K562 (cell line): ENCODE results near the gene IRF2BP1. TPM values are rescaled to one million over a fixed set of nuclear protein-coding genes. Genes with fewer than 3 reads are reported as not detected.

Experiments
- BRF1 ChIP-seq: IDR thresholded peaks from 3 replicates; pipeline ENCODE4 v1.6.1; 2011; ENCODE audit warnings: borderline replicate concordance, mild to moderate bottlenecking; ENCODE audit not compliant: insufficient read length; ENCODE audit errors: extremely low read depth
- CHD2 ChIP-seq: IDR thresholded peaks from 2 replicates; pipeline ENCODE4 v1.6.1; 2011; ENCODE audit warnings: low read depth, low read length
- FOXP1 ChIP-seq: sonication (generic); formaldehyde crosslinking; IDR thresholded peaks from 2 replicates; pipeline ENCODE4 v1.8.0; 2022; ENCODE audit warnings: mild to moderate bottlenecking, missing genetic modification reagents
- HDAC6 ChIP-seq: IDR thresholded peaks from 2 replicates; pipeline ENCODE4 v1.6.1; 2012; ENCODE audit warnings: low read depth, mild to moderate bottlenecking, control low read depth, inconsistent platforms, low read length, moderate library complexity
- HMGN3 ChIP-seq: IDR thresholded peaks from 2 replicates; pipeline ENCODE4 v1.6.1; 2011; ENCODE audit warnings: borderline replicate concordance, low read depth, mild to moderate bottlenecking, mixed read lengths, low read length; ENCODE audit not compliant: insufficient read length; ENCODE audit errors: extremely low read depth
- ILK ChIP-seq: fragments of 450-650 bp; IDR thresholded peaks from 2 replicates; pipeline ENCODE4 v1.6.1; 2016; ENCODE audit warnings: missing genetic modification characterization, low read depth, mild to moderate bottlenecking, missing compliant biosample characterization, moderate library complexity, borderline replicate concordance
- PCBP2 ChIP-seq: fragments of 200-400 bp; formaldehyde crosslinking; IDR thresholded peaks from 2 replicates; pipeline ENCODE4 v1.6.1; 2018; ENCODE audit warnings: low read length, low read depth, mild to moderate bottlenecking, moderate library complexity; ENCODE audit not compliant: poor library complexity, severe bottlenecking
- TAF7 ChIP-seq: fragments of 450-650 bp; IDR thresholded peaks from 2 replicates; pipeline ENCODE4 v1.6.1; 2016; ENCODE audit warnings: missing genetic modification characterization, missing compliant biosample characterization
- polyA plus RNA-seq, 8 experiments: library from polyadenylated mRNA; depleted of rRNA in 4 of 8; stranded (reverse) in 5 of 8; unstranded in 3 of 8; fragments of >200 nt; fragmentation: Nextera tagmentation in 2 of 8; fragmentation: Illumina TruSeq in 1 of 8; extraction: Ambion mirVana in 2 of 8; extraction: Trizol in 1 of 8; gene quantifications; 2 replicates each; pipeline versions ENCODE4 v1.2.1 to v1.2.3, GENCODE V29; 2011 to 2014; ENCODE audit warnings: inconsistent platforms in 1 of 8, missing spikeins in 1 of 8
- total RNA-seq, 7 experiments: library from RNA; depleted of rRNA in 6 of 7; stranded (reverse); fragments of >200 nt in 6 of 7; fragmentation: Illumina TruSeq in 2 of 7; extraction: Trizol in 2 of 7; gene quantifications; 2 replicates each; pipeline versions ENCODE4 v1.2.1 to v1.2.3, GENCODE V29; 2011 to 2021; ENCODE audit warnings: low replicate concordance in 1 of 7
- TF ChIP-seq, protein P1 (sequence below): fragments of 450-650 bp; IDR thresholded peaks from 2 replicates; pipeline ENCODE4 v1.6.1; 2017; ENCODE audit warnings: antibody characterized with exemption, mild to moderate bottlenecking
- TF ChIP-seq, protein P2 (sequence below): fragments of 250-450 bp; sonication (Bioruptor Pico); IDR thresholded peaks from 2 replicates; pipeline ENCODE4 v1.9.0; 2021; ENCODE audit warnings: mild to moderate bottlenecking, inconsistent platforms
- TF ChIP-seq, protein P3 (sequence below): fragments of 450-650 bp; IDR thresholded peaks from 2 replicates; pipeline ENCODE4 v1.6.1; 2016; ENCODE audit warnings: mild to moderate bottlenecking
- TF ChIP-seq, protein P4 (sequence below): sonication (generic); formaldehyde crosslinking; IDR thresholded peaks from 2 replicates; pipeline ENCODE4 v1.8.0; 2023; ENCODE audit warnings: mild to moderate bottlenecking, missing genetic modification reagents

Gene IRF2BP1
- total and polyA plus RNA-seq, 9 of the 15 experiments (the other 6 are each of a cell fraction or from before 2014, with no cell fraction given) = 0.61 to 35.9 (median 3.5) TPM

DNA sequence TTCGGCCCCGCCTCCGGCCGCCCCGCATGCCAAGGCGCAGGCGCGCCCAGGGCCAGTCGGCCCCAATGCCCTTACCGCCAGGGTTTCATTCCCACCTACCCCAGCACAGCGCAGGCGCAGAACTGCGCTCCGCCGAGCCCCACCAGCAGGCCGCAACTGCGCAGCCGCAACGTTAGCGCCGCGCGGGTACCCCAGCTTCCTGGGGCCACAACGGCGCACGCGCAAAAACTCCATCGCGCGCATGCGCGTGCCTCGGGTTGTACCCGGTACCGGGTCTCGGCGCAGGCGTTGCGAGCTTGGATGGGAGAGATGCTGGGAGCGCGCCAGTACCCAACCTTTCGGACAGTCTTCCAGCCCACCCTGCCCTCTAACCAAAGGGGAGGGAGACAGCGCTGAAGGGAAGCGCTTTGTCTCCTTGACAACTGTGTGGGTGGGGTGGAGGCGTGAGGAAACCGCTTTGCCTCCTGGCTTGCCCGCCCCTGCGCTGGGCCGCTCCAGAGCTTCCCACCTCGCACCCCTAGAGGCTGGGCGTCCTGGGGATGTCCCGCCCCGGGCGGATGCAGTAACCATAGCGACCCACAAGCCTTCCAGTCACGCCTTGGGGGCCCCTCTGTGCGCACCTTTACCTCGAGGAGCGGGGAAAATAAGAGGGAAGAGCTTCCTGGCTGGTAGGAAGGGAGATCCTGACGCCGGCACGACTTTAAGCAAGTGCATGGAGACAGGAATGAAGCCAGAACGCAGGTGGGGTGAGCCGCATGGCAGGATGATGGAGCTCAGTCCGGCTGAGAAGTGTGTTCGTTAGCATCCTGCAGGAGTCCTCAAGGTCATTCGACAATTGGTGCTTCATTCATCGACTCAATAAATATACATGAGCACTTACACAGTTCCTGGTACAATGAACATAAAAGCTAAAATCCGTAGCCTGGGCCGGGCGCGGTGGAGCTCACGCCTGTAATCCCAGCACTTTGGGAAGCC is 17.0 kb upstream of the IRF2BP1 start (continued):
- TF ChIP-seq, protein P1, sequence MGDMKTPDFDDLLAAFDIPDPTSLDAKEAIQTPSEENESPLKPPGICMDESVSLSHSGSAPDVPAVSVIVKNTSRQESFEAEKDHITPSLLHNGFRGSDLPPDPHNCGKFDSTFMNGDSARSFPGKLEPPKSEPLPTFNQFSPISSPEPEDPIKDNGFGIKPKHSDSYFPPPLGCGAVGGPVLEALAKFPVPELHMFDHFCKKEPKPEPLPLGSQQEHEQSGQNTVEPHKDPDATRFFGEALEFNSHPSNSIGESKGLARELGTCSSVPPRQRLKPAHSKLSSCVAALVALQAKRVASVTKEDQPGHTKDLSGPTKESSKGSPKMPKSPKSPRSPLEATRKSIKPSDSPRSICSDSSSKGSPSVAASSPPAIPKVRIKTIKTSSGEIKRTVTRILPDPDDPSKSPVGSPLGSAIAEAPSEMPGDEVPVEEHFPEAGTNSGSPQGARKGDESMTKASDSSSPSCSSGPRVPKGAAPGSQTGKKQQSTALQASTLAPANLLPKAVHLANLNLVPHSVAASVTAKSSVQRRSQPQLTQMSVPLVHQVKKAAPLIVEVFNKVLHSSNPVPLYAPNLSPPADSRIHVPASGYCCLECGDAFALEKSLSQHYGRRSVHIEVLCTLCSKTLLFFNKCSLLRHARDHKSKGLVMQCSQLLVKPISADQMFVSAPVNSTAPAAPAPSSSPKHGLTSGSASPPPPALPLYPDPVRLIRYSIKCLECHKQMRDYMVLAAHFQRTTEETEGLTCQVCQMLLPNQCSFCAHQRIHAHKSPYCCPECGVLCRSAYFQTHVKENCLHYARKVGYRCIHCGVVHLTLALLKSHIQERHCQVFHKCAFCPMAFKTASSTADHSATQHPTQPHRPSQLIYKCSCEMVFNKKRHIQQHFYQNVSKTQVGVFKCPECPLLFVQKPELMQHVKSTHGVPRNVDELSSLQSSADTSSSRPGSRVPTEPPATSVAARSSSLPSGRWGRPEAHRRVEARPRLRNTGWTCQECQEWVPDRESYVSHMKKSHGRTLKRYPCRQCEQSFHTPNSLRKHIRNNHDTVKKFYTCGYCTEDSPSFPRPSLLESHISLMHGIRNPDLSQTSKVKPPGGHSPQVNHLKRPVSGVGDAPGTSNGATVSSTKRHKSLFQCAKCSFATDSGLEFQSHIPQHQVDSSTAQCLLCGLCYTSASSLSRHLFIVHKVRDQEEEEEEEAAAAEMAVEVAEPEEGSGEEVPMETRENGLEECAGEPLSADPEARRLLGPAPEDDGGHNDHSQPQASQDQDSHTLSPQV = no peak
- no peak for TF ChIP-seq HDAC6
- TF ChIP-seq, protein P2, sequence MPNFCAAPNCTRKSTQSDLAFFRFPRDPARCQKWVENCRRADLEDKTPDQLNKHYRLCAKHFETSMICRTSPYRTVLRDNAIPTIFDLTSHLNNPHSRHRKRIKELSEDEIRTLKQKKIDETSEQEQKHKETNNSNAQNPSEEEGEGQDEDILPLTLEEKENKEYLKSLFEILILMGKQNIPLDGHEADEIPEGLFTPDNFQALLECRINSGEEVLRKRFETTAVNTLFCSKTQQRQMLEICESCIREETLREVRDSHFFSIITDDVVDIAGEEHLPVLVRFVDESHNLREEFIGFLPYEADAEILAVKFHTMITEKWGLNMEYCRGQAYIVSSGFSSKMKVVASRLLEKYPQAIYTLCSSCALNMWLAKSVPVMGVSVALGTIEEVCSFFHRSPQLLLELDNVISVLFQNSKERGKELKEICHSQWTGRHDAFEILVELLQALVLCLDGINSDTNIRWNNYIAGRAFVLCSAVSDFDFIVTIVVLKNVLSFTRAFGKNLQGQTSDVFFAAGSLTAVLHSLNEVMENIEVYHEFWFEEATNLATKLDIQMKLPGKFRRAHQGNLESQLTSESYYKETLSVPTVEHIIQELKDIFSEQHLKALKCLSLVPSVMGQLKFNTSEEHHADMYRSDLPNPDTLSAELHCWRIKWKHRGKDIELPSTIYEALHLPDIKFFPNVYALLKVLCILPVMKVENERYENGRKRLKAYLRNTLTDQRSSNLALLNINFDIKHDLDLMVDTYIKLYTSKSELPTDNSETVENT (CRISPR knock-in tag) = peak; percentile 17; the same call in 1 of the 2 replicates
- no peak for TF ChIP-seq TAF7 (tag)
- TF ChIP-seq ILK (tag) = no peak
- TF ChIP-seq BRF1 = no peak
- TF ChIP-seq, protein P3, sequence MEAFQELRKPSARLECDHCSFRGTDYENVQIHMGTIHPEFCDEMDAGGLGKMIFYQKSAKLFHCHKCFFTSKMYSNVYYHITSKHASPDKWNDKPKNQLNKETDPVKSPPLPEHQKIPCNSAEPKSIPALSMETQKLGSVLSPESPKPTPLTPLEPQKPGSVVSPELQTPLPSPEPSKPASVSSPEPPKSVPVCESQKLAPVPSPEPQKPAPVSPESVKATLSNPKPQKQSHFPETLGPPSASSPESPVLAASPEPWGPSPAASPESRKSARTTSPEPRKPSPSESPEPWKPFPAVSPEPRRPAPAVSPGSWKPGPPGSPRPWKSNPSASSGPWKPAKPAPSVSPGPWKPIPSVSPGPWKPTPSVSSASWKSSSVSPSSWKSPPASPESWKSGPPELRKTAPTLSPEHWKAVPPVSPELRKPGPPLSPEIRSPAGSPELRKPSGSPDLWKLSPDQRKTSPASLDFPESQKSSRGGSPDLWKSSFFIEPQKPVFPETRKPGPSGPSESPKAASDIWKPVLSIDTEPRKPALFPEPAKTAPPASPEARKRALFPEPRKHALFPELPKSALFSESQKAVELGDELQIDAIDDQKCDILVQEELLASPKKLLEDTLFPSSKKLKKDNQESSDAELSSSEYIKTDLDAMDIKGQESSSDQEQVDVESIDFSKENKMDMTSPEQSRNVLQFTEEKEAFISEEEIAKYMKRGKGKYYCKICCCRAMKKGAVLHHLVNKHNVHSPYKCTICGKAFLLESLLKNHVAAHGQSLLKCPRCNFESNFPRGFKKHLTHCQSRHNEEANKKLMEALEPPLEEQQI = no peak
- TF ChIP-seq, protein P4, sequence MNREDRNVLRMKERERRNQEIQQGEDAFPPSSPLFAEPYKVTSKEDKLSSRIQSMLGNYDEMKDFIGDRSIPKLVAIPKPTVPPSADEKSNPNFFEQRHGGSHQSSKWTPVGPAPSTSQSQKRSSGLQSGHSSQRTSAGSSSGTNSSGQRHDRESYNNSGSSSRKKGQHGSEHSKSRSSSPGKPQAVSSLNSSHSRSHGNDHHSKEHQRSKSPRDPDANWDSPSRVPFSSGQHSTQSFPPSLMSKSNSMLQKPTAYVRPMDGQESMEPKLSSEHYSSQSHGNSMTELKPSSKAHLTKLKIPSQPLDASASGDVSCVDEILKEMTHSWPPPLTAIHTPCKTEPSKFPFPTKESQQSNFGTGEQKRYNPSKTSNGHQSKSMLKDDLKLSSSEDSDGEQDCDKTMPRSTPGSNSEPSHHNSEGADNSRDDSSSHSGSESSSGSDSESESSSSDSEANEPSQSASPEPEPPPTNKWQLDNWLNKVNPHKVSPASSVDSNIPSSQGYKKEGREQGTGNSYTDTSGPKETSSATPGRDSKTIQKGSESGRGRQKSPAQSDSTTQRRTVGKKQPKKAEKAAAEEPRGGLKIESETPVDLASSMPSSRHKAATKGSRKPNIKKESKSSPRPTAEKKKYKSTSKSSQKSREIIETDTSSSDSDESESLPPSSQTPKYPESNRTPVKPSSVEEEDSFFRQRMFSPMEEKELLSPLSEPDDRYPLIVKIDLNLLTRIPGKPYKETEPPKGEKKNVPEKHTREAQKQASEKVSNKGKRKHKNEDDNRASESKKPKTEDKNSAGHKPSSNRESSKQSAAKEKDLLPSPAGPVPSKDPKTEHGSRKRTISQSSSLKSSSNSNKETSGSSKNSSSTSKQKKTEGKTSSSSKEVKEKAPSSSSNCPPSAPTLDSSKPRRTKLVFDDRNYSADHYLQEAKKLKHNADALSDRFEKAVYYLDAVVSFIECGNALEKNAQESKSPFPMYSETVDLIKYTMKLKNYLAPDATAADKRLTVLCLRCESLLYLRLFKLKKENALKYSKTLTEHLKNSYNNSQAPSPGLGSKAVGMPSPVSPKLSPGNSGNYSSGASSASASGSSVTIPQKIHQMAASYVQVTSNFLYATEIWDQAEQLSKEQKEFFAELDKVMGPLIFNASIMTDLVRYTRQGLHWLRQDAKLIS (CRISPR knock-in tag) = no peak
- TF ChIP-seq FOXP1 (CRISPR knock-in tag) = peak; percentile 63; the same call in 1 of the 2 replicates
- TF ChIP-seq CHD2 = no peak
- TF ChIP-seq PCBP2 = no peak
- no peak for TF ChIP-seq HMGN3
